ENCODE data around the gene LTBP1. TPM values are rescaled to one million over a fixed set of nuclear protein-coding genes. Genes with fewer than 3 reads are reported as not detected.

Gene LTBP1
- total RNA-seq, 1 experiment from 2014 or later = 28.5 TPM

DNA sequence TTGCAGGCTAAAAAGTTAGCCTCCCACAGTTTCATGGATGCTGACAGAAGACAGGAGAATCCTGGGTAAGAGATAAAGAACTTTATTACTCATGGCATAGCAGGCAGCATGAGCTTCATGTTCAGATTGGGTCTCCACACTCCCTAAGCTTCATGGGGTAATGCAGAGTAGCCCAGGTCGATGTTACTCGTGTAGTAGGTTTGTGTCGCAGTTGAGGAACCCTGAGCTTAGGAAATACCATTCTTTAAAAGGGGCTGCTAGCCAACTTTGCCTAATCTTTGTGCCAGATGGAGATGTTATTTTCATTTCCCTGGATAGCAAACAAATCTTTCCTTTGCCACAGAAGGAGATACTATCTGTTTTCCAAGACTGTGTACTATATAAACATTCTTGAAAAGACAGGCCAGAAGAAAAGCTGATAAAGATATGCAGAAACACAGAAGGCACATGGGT, 117.6 kb downstream of the LTBP1 start:
- Histone ChIP-seq H2BK12ac (ENCODE audit: insufficient read length, low read depth, low read length) (no peak overlapping the region), H3K56ac (ENCODE audit: insufficient read length, low read depth, low read length) (no peak overlapping the region), H3K4me2 (ENCODE audit: insufficient read depth, insufficient read length, low read length) (no peak overlapping the region), H4K8ac (replicated peaks; ENCODE audit: insufficient read length, low read depth, low read length) (no peak overlapping the region), H2BK20ac (ENCODE audit: low read depth, low read length, poor library complexity, severe bottlenecking) (no peak overlapping the region), H4K5ac (ENCODE audit: insufficient read length, low read depth, low read length) (no peak overlapping the region), H2BK15ac (ENCODE audit: low read depth, low read length) (no peak overlapping the region), H2BK120ac (ENCODE audit: low read depth, low read length, poor library complexity, severe bottlenecking) (no peak overlapping the region), H3K27me3 (ENCODE audit: insufficient read depth, low read length) (no peaks in the 10 kb centered on the region), H3K4me1 (ENCODE audit: insufficient read depth, low read length) (no peaks in the 10 kb centered on the region), H2BK5ac (ENCODE audit: insufficient read length, low read length) (no peak overlapping the region), H3K79me1 (ENCODE audit: insufficient read depth, low read depth, low read length, poor library complexity, severe bottlenecking) (no peaks in the 10 kb centered on the region), H3K27ac (ENCODE audit: insufficient read length, low read depth, low read length) (no peak overlapping the region), H3K18ac (ENCODE audit: insufficient read length, low read depth, low read length) (no peak overlapping the region), H3K9me3 (ENCODE audit: control insufficient read depth, low read depth, low read length) (no peaks in the 10 kb centered on the region), H2AFZ (ENCODE audit: low read length) (no peak overlapping the region), H3K4ac (ENCODE audit: low read depth, low read length) (no peak overlapping the region), H2AK5ac (ENCODE audit: insufficient read length, low read length) (no peak overlapping the region), H4K91ac (ENCODE audit: insufficient read length, low read depth, low read length) (no peak overlapping the region), H3K23ac (ENCODE audit: insufficient read length, low read depth, low read length) (no peak overlapping the region), H3K14ac (ENCODE audit: insufficient read depth, low read length) (no peak overlapping the region), H3T11ph (ENCODE audit: low read length) (no peak overlapping the region), H4K20me1 (ENCODE audit: control insufficient read depth, insufficient read depth, insufficient read length) (no peaks in the 10 kb centered on the region), H3K9ac (ENCODE audit: extremely low read depth, insufficient read length, low read length) (no peak overlapping the region), H3K79me2 (ENCODE audit: insufficient read depth, low read length) (no peaks in the 10 kb centered on the region), H3K23me2 (ENCODE audit: insufficient read length, low read depth, low read length, poor library complexity, severe bottlenecking) (no peaks in the 10 kb centered on the region)
- WGBS (ENCODE audit: extremely low coverage, insufficient read length, low lambda C conversion rate) = no CpG with 5 or more reads among the region's 3 CpGs
- no peak overlapping the region for H3K4me3 Mint-ChIP-seq
- H3K36me3 Mint-ChIP-seq (ENCODE audit: insufficient read depth in 1 of 3, low read depth in 3 of 3) = no peaks in the 10 kb centered on the region
- DNase-seq = no peak
- peaks cover 7% of the 10 kb centered on the region in 2 experiments for H3K4me1 Mint-ChIP-seq
- no peaks in the 10 kb centered on the region for H3K9me3 Mint-ChIP-seq
- H3K27me3 Mint-ChIP-seq (ENCODE audit: low read depth) = no peaks in the 10 kb centered on the region
- TF ChIP-seq, protein P1, sequence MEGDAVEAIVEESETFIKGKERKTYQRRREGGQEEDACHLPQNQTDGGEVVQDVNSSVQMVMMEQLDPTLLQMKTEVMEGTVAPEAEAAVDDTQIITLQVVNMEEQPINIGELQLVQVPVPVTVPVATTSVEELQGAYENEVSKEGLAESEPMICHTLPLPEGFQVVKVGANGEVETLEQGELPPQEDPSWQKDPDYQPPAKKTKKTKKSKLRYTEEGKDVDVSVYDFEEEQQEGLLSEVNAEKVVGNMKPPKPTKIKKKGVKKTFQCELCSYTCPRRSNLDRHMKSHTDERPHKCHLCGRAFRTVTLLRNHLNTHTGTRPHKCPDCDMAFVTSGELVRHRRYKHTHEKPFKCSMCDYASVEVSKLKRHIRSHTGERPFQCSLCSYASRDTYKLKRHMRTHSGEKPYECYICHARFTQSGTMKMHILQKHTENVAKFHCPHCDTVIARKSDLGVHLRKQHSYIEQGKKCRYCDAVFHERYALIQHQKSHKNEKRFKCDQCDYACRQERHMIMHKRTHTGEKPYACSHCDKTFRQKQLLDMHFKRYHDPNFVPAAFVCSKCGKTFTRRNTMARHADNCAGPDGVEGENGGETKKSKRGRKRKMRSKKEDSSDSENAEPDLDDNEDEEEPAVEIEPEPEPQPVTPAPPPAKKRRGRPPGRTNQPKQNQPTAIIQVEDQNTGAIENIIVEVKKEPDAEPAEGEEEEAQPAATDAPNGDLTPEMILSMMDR (conservative IDR thresholded peaks at IDR 0.05) = no peak
- no peak overlapping the region for H3K27ac Mint-ChIP-seq
